HEK293 (cell line): ENCODE results near the gene HMG20B.

Source experiments
- GLIS2 ChIP-seq: fragments of 450-650 bp; formaldehyde crosslinking; IDR thresholded peaks from 2 replicates; pipeline ENCODE4 v1.5.1; 2016; ENCODE audit warnings: missing biosample characterization, missing genetic modification characterization
- KLF16 ChIP-seq: fragments of 450-650 bp; formaldehyde crosslinking; IDR thresholded peaks from 2 replicates; pipeline ENCODE4 v1.5.1; 2017; ENCODE audit warnings: missing biosample characterization, missing genetic modification characterization
- MEIS1 ChIP-seq: sonication (generic); formaldehyde crosslinking; IDR thresholded peaks from 2 replicates; pipeline ENCODE4 v1.8.1; 2022; ENCODE audit warnings: missing genetic modification reagents, mild to moderate bottlenecking, borderline replicate concordance
- ZBTB7A ChIP-seq: fragments of 450-650 bp; formaldehyde crosslinking; IDR thresholded peaks from 2 replicates; pipeline ENCODE4 v1.5.1; 2016; ENCODE audit warnings: low read depth, missing biosample characterization, missing genetic modification characterization
- ZNF426 ChIP-seq: fragments of 450-650 bp; formaldehyde crosslinking; IDR thresholded peaks from 2 replicates; pipeline ENCODE4 v1.5.1; 2017; ENCODE audit warnings: missing biosample characterization, missing genetic modification characterization, mild to moderate bottlenecking, inconsistent platforms, moderate library complexity
- ZNF600 ChIP-seq: fragments of 450-650 bp; formaldehyde crosslinking; IDR thresholded peaks from 2 replicates; pipeline ENCODE4 v1.5.1; 2016; ENCODE audit warnings: missing biosample characterization, missing genetic modification characterization
- ZSCAN18 ChIP-seq: fragments of 450-650 bp; formaldehyde crosslinking; IDR thresholded peaks from 2 replicates; pipeline ENCODE4 v1.5.1; 2016; ENCODE audit warnings: missing biosample characterization, missing genetic modification characterization
- TF ChIP-seq, protein P1 (sequence below): fragments of 450-650 bp; formaldehyde crosslinking; IDR thresholded peaks from 2 replicates; pipeline ENCODE4 v1.5.1; 2016; ENCODE audit warnings: missing biosample characterization, missing genetic modification characterization

DNA sequence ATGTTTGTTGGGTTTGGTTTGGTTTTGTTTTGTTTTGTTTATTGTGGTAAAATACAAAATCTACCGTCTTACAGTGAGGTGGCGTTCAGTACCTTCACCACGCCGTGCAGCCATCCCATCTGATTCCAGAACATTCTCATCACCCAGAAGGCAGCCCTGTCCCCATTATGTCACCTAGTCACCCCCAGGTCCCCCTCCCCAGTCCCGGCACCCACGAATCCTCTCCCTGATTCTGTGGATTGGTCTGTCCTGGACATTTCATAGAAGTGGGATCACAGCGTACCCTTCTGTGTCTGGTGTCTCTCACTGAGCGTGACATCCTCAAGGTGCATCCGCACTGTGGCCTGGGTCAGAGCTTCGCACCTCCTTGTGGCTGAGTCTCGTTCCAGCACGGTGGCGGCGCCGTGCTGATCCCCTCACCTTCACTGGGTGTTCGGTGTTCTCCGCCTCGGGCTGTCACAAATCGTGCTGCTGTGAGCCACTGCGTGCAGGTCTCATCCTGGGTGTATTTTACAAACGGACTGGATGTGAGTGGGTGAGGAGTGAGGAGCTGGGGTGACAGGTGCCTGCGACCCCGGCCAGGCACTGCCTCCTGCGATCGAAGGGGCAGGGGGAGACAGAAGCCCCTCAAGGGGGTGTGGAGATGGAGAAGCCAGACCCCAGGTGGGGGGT is 34.4 kb upstream of the HMG20B start:
- TF ChIP-seq ZNF600 (tag by site-specific recombination) (peak; percentile 49; the same call in 1 of the 2 replicates), KLF16 (tag by site-specific recombination) (no peak), MEIS1 (no peak), ZNF426 (tag by site-specific recombination) (no peak), GLIS2 (no peak), ZBTB7A (tag by site-specific recombination) (no peak), ZSCAN18 (tag by site-specific recombination) (no peak)
- TF ChIP-seq, protein P1, sequence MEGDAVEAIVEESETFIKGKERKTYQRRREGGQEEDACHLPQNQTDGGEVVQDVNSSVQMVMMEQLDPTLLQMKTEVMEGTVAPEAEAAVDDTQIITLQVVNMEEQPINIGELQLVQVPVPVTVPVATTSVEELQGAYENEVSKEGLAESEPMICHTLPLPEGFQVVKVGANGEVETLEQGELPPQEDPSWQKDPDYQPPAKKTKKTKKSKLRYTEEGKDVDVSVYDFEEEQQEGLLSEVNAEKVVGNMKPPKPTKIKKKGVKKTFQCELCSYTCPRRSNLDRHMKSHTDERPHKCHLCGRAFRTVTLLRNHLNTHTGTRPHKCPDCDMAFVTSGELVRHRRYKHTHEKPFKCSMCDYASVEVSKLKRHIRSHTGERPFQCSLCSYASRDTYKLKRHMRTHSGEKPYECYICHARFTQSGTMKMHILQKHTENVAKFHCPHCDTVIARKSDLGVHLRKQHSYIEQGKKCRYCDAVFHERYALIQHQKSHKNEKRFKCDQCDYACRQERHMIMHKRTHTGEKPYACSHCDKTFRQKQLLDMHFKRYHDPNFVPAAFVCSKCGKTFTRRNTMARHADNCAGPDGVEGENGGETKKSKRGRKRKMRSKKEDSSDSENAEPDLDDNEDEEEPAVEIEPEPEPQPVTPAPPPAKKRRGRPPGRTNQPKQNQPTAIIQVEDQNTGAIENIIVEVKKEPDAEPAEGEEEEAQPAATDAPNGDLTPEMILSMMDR (tag by site-specific recombination): no peak
